ENCODE measurements around the gene LSAMP. TPM values are rescaled to one million over a fixed set of nuclear protein-coding genes. Genes with fewer than 3 reads are reported as not detected.
A peak's percentile ranks its signal among the peaks of the same experiment; 100 is the strongest.

LSAMP gene
- total and polyA plus RNA-seq, 2 experiments from 2014 or later = 2.0 to 2.9 TPM

DNA sequence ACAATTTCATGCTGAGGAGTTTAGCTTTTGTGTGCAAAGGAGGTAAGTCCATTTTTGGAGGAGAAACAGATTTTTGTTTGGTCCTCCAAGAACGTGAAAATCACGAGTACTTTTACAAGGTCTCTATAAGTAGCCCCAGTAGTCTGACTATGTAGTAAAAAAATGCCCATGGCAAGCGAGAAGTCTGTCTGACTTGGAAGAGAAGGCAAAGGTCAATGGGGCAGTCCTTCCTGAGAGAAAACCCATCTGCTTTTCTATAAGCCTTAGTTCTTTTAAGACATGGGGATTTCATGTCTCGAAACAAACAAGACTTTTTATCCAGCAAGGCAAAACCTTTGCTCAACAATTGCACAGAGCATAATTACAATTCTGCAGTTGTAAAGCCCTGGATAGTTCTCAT lies 638.8 kb downstream of the LSAMP start:
- Histone ChIP-seq H3K36me3 (ENCODE audit: insufficient read depth) (no peaks in the 10 kb centered on the region), H3K27me3 (ENCODE audit: insufficient read depth) (no peaks in the 10 kb centered on the region), H3K4me3 (no peak overlapping the region), H3K9me2 (ENCODE audit: insufficient read depth) (peaks cover 3% of the 10 kb centered on the region; the same call in 1 of the 2 replicates), H3K79me2 (replicated peaks; ENCODE audit: insufficient read depth) (no peaks in the 10 kb centered on the region), H2AFZ (peak overlapping the region; percentile 2; the same call in 1 of the 2 replicates), H3K4me1 (ENCODE audit: insufficient read depth) (peaks cover 41% of the 10 kb centered on the region), H3K27ac (ENCODE audit: low read depth) (peak overlapping the region; percentile 60), H3K4me2 (peak overlapping the region; percentile 16; the same call in 1 of the 2 replicates), H4K20me1 (replicated peaks; ENCODE audit: insufficient read depth) (no peaks in the 10 kb centered on the region), H3F3A (replicated peaks; ENCODE audit: low read depth) (no peaks in the 10 kb centered on the region)
- no peak for ATAC-seq
- Mint-ChIP-seq H3K27me3 (ENCODE audit: insufficient read depth, low read depth, poor library complexity) (peaks cover 3% of the 10 kb centered on the region), H3K9me3 (no peaks in the 10 kb centered on the region), H3K27ac (peak overlapping the region; percentile 64), H3K36me3 (ENCODE audit: low read depth) (no peaks in the 10 kb centered on the region), H3K4me1 (peaks cover 46% of the 10 kb centered on the region), H3K4me3 (no peak overlapping the region)
- DNase-seq (ENCODE audit: low spot score) = no peak
- no peak for TF ChIP-seq JUNB (IDR thresholded peaks at IDR 0.05; ENCODE audit: unreplicated experiment)
- no peak for TF ChIP-seq ZNF114 (CRISPR knock-in tag; IDR thresholded peaks at IDR 0.05)
- TF ChIP-seq NANOG (IDR thresholded peaks at IDR 0.05; ENCODE audit: borderline replicate concordance) = no peak
- TF ChIP-seq ZNF331 (CRISPR knock-in tag; IDR thresholded peaks at IDR 0.05; ENCODE audit: low read depth) = no peak
- TF ChIP-seq CREB1 (CRISPR knock-in tag; IDR thresholded peaks at IDR 0.05; ENCODE audit: low read depth) = no peak
- no peak for TF ChIP-seq EZH2phosphoT487 (IDR thresholded peaks at IDR 0.05; ENCODE audit: unreplicated experiment)
- no peak for TF ChIP-seq EZH2 (IDR thresholded peaks at IDR 0.05; ENCODE audit: low read depth, unreplicated experiment)
- no peak for TF ChIP-seq CTCF (conservative IDR thresholded peaks at IDR 0.05; ENCODE audit: low read depth in 2 of 2)
- no peak for TF ChIP-seq ZNF462 (CRISPR knock-in tag; IDR thresholded peaks at IDR 0.05)
